ENCODE data around the gene RAB18.
"Not testable (repeated sequence)": the region's sequence is repeated elsewhere in the genome, so short reads cannot be mapped to it uniquely, and the experiment has no call there.

RAB18 gene

DNA sequence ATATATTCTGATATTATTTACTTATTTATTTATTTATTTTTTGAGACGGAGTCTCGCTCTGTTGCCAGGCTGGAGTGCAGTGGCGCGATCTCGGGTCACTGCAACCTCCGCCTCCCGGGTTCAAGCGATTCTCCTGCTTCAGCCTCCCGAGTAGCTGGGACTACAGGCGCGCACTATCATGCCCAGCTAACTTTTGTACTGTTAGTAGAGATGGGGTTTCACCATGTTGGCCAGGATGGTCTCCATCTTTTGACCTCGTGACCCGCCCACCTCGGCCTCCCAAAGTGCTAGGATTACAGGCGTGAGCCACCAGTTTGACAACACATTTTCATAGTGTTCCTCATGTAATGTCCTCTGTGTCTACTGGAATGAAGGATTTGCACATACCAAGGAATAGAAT, 1.4 kb downstream of the RAB18 start:
- not testable (repeated sequence) for DNase-seq

DNA sequence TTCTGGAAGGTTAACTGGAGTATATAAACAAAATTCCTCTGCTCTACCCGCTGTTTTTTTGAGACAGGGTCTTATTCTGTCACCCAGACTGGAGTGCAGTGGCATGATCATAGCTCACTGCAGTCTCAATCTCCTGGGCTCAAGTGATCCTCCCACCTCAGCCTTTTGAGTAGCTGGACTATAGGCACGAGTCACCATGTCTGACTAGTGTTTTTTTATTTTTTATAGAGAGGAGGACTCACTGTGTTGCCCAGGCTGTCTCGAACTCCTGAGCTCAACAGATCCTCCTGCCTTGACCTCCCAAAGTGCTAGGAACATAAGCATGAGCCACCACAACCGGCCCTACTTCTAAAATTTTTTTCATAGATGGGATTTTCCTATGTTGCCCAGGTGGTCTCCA, 2.2 kb downstream of the RAB18 start:
- DNase-seq, result no peak

DNA sequence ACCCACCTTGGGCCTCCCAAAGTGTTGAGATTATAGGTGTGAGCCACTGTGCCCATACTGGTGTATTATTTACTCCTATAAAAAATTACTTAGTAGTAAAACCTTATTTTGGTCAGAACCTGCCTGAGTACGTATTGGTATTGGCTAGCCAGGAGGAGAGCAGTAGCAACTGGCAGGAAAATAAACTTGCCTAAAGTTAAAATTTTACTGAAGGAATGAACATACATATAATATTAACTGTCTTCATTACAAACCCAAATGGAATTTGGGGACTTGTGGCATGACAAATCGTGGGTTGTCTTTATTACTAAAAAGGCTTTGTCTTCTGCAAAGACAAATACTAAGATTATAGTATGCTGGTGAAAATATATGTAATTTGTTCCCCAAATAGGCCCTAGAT, 8.4 kb downstream of the RAB18 start:
- DNase-seq, result no peak

DNA sequence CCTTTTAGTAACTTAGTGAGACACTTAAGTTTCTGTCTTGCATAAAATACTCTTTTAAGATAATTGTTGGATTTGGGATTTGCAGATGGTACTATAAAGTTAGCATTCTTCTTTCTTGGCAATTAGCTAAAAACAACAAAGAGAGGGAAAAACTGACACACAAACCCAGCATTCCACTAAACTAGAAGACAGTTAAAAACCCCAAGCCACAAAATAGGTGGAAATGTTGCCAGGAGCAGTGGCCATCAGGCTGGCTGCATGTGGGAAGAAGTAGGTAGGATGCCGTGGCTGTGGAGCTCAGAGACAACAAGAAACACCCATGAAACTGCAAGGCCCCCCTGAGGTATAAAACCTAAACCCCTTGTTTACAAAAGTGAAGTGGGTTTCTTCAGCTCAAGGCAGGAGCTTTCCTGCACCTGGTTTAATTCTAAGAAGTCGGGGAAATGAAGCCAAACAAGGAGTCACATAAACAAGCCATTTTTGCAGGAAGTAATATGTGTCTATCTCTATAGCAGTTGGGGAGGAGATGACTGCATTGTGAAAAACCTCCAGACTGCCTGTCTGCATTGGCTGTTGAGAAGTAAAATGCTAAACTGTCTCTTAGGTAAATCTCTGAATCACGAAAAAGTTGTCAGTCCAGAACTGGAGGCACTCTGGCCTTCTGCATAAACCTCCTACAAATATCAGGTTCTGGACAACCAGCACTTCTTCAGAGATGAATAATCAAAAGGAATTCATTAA, 9.5 kb downstream of the RAB18 start:
- DNase-seq, result no peak

DNA sequence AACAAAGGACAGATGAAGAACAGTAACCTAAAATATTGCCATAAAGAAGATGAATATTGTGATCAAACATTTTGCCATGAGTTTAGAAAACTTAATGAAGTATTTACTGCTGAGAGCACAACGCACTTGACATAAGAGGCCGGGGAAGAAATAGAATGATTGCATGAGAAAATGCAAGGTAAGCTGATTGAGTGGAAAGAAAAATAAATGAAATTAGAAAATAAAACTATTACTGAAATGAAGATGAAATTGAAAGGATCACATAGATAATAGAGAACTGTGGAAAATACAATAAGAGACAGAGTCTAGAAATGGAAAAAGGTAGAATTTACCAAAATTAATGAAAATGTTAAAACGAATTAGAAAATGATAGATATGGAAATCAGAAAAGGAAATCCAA, 10.1 kb downstream of the RAB18 start:
- no peak for DNase-seq

DNA sequence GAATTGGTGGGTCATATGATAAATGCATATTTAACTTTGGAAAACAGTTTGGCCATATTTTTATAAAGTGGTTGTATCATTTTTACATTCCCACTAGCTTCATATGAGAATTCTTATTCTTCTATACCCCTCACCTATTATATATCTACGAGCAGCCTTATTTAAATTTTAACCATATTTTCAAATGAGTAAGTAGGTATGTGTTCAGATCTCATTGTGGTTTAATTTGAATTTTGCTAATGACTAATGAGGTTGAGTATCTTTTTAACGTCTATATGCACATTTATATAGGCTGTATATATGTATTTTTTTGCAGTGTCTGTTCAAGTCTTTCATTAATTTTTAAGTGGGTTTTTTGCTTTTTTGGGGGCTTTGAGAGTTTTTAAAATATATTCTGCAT, 14.2 kb downstream of the RAB18 start:
- DNase-seq, result no peak

DNA sequence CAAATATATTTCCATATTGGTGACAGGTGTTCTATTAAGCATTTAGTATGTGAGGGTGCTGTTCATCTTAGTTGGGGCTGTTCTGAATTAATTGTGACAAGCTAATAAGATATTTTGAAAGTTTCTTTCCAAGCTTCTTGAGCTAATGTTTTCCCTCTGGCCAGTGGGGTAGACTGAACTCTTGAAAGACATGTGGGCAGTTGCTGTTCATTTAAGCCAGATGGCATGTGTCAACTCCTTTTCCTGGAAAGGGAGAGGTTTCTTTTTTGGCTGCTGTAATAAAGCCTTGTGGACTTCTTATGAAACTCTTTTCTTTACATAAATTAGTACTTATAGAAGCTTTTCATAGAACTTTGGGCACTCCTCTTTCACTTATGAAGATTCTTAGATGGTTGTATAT, 21.7 kb downstream of the RAB18 start:
- DNase-seq, result peak in 1 of 2 donors; percentile 19

DNA sequence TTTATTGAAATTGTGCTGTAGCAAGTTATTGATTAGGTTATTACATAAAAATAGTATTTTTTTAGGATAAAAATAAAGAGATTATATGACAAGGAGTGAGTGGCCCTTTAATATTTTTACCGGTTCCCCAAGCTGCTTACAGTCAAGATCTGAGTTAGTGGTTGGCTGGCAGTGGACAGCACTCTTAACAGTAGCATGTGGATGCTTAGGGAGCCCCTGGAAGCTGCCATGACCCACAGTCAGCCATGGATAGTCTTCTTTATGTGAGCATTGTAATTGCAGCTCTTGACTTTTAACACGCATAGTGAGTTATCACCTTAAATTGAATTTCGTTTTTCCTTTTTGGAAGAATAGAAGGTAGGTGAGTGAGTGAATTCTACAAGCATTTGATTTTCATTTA, 22.1 kb downstream of the RAB18 start:
- DNase-seq, result no peak

DNA sequence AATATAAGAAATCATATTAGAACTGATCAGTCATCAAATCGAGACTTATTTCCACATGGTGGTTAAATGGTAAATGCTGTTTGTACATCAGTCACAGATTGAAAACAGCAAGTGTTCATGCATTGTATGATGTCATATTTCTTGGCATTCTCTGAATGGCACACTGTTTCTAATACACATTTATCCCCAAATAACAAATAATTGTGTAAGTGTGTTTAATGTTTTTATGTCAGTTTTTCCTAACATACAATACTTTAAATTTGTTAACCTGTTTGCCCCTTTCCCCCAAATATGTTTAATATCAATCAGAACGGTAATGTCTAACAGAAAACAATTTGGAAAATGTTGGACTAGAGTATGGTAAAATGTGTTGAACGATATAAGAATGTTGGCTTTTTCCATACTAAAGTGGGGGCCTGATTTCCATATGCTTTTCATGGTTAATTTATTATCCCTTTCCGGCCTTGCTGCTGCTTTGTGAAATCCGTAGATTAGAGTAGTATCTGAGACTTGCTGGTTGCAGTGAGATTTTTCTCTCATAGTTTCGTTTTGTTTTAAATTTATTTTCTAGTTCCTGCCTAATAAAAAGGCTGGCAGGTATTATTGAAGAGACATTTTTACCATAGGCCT, 23.7 kb downstream of the RAB18 start:
- no peak for DNase-seq

DNA sequence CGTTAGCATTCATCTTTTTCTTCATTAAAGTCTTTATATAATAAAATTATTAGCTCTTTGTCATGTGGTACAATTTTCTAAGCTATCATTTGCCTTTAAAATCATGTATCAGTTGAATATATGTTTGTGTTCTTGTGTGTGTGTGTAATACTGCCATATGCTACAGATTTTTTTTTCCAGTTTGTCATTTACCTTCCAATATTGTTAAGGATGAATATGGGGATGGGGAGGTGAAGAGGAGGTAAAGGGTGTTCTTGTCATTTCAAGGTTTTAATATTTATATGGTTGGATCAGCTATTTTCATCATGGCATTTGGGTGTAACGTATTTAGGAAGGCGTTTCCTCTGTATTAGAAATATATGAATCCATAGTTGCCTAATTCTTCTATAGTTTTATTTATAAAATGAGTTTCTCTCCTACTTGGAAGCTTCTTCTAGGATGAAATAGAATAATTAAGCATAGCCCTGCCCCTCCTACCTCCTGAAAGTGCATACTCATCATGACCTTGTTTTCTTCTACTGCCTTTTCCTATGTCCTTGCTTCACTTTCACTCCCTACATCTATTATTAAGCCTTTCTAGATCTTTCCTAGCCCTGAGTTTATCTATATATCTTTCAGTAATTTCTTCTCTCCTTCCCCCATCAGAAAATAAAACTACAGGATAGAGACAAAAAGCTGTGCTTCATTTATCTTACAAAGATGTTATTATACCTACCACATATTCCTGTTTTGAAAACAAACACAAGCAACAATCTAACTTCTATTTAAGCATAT, 25.1 kb downstream of the RAB18 start:
- DNase-seq, result no peak

DNA sequence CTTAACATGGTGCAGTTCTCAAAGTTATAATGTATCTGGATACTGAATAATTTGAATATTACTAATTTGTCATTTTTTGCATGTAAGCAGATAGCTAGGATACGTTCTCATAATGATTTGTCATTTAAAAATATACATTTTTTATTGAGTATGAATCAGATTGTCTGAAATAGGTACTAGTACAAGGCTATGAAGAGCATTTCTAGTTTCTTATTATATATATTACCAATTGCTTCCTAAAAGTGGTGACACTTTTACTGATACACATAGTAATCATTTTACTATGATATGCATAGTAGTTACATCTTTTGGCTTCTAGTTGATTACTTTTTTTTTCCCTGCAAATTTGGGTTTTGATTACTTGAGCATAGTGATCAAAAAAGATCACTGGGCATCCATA, 26.4 kb downstream of the RAB18 start:
- no peak for DNase-seq

DNA sequence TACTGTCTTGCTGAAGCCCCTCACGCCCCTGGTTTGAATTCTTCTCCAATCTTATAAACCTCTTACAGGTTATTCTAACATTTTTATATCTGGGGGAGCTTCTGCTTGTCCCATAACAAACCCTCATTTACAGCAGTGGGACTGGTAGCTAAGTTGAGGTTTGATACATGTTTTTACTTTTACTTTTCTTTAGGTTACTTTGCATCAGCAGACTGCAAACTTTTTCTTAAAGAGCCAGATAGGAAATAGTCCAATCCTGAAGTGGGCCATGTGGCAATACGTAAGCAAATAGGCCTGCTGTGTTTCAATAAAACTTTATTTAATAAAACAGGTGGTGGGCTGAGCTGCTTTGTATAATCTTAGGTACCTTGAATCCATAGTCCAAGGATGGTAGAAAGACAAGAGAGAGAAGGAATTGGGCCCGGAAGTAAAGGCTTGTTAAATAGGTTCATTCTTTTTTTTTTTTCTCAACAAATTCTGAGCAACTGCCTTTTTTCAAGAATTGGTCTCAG, 27.3 kb downstream of the RAB18 start:
- peak in 1 of 2 donors; percentile 14 for DNase-seq

DNA sequence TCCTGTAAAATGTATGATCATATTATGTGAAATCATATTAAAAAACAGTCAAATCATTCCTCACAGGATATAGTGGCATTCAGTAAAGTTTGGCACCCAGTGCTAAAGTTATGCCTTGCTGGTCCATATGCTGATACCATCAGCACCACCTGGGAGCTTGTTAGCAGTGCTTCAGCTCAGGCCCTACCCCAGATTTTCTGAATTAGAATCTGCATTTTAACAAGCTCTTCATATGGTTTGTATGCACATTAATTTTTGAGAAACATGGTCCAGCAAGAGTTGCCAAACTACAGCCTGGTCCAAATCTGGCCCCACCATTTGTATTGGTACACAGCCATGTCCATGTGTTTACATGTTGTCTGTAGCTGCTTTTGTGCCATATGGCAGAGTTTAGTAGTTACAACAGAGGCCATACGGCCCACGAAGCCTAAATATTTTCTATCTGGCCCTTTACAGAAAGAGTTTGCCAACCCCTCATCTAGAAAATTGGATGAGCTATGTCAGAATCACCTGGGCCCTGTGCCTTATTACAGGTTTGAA, 30.1 kb downstream of the RAB18 start:
- DNase-seq, result no peak

DNA sequence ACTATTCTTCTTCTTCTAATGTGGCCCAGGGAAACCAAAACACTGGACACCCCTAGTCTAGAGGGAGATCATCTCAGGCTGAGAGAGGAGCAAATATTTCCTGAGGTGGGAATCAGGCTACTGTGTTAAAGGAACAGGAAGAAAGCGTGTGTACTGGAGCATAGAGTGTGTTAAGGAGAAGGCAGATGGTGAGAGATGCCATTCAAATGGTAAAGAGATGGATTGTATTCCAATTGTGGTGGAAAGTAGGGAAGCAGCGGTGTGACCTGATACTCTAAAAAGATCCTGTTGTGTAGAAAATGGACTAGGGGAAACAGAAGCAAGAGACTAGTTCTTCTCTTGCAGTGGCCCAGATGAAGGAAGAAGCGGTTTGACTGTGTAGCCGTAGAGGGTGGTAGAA, 31.2 kb downstream of the RAB18 start:
- no peak for DNase-seq

DNA sequence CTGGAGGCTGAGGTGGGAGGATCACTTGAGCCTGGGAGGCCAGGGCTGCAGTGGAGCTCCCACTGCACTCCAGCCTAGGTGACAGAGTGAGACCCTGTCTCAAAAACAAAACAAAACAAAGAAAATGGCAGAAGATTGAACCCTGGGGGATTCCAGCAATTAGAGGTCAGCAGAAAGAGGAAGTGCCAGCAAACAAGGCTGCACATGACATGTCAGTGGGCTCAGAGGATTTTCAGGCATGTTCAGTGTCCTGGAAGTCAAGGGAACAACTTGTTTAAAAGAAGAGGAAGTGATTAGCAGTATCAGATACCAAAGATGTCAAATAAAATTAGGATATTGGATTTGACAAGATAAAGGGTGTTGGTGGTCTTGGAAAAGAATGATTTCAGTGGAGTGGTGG, 32.3 kb downstream of the RAB18 start:
- DNase-seq, result no peak

DNA sequence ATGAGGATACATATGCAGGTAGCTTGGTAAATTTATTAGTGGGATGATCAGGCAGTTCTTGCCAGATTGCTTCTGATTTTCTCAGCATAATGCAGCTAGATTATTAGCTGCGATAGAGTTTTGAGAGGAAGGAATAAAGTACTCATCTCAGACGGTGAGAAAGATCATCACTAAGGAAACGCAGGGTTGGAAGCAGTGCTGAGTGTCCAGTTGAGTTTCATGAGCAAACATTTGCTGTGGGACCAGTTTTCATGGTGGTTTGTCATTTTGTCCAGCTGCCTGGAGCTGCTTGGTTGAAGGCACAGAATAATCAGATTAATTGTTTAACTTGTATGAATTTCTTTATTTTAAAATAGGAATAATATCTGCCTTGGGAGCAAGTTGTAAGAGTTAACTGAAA, 33.1 kb downstream of the RAB18 start:
- no peak for DNase-seq

DNA sequence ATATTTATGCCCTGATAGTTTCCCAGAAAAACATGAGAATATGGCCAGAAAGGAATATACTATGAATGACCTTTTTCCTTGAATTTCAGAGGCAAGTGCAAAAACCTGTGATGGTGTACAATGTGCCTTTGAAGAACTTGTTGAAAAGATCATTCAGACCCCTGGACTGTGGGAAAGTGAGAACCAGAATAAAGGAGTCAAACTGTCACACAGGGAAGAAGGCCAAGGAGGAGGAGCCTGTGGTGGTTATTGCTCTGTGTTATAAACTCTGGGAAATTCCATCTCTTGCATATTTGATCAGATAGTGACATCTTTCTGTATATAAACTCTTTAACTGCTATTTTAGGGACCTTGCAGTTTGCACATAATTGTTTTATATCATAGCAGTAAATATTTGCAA, 33.7 kb downstream of the RAB18 start:
- DNase-seq, result no peak

DNA sequence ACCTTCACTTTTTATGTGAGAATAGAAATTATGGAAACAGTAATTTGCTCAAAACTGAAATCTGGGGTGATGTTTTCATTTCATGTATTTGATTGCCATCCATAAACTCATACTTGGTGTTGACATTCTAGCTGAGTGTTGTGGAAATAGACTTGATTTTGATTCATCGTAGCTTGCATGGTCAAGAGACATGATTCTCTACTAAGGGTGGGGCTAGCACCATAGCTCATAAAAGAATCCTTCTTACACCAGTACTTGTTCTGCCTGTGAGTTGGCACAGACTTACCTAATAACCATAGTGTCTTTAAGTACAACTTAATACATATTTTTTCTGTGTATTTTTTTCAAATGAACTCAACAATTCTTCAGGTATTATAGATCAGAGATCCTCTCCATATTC, 36.6 kb downstream of the RAB18 start:
- no peak for DNase-seq

DNA sequence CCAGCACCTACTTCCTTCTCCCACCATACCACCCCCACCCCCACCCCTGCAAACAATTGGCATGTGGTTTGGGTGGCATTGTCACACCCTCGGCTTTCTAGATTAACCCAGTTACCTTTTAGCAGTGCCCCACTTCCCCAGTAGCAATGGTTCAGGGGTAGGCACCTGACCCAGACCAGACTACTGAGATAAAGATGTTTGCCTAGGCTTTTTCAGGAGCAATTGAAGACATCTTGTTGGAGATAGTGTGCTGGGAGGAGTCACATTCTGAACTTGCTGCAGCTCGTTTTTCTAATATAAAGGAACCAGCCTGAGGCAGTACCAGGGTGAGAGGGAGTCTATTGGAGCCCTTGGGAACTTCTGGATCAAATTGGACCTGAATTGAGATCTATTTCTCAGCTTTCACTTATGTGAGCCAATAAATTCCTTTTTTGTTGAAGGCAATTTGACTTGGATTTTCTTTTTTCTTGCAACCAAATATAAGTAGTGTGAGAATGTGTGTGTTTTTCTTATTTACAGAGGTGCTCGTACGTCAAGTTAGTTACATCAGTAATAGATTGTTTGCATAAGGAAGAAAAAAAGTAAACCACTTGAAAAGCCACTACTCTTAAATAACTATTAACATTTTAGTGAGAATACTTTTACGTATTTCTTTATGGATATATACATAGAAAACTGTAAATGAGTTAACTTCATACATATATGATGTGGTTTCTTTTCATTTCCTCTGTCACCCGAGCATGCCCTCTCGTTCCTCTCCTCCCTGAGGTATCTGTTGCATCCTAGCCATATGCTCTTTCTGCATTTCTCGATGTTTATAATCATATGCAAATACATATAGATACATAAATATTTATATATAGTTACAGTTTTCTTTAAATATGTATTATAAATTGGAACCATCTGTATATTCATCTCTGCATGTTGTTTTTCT, 38.0 kb downstream of the RAB18 start:
- DNase-seq, result peak in 1 of 2 donors; percentile 34

DNA sequence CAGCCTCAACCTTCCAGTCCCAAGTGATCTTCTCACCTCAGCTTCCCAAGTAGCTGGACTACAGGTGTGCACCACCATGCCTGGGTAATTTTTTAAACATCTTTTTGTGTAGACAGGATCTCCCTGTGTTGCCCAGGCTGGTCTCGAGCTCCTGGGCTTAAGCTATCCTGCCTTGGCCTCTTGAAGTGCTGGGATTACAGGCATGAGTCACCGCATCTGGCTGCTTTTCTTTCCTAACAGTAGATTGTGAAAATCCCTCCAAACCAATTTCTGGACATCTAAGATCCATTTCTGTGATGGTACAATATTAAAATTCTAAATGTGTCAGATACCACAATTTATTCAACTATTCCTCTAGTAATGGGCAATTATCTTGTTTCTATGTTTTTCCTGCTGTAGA, 38.7 kb downstream of the RAB18 start:
- DNase-seq, result no peak

DNA sequence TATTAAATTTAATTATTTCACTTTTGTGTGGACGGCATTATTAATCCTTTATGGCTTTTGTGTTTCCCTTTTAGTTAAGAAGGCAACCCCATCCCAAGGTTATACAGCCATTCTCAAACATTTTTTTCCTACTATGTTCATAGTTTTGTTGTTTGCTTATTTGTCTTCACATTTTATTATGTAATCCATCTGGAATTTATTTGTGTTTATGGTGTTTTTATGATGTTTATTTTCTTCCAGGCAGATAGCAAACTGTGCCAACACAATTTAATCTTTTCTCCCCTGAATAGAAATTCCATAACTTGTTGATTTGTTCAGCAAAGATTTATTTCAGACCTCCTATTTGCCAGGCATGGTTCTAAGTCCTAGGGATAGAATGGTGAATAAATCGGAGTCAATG, 42.9 kb downstream of the RAB18 start:
- no peak for DNase-seq

DNA sequence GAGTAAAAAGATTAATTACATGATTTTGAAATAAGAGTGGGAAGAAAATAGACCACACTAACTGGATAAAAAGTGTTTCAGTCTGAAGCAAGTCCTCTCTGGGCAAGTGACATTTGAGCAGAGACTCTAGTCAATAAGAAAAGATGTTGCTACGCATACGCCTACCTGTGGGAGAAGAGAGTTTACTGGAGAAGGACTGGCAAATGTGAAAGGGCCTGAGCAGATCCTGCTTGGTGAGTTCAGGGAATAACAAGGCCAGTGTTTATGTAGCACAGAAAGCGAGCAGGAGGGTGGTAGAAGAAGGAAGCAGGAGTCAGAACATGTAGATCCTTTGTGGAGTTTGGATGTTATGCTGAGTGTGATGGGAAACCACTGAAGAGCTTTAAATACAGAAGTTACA, 43.4 kb downstream of the RAB18 start:
- no peak for DNase-seq

DNA sequence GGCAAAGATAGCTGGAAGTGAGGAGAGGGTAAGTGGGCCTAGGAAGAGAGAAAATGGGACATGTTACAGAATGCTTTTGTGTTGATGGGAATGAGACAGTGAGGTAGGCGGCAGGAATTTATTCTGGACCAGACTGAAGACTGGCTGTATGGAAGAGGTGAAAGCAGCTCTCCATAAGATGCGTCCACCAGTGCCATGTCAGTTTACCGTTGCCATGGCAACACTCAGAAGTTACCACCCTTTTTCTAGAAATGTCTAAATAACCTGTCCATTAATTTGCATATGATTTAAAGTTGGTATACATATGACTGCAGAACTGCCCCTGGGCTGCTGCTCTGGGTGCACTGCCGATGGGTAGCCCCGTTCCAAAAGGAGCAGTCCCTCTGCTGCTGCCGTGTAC, 46.7 kb downstream of the RAB18 start:
- DNase-seq, result no peak
